GM13977 (cell line): ENCODE data around the gene VPS9D1.

Experiments used
- DNase-seq: peaks from one replicate; pipeline ENCODE4 v3.0.0; 2012; ENCODE audit warnings: low spot score
- in situ Hi-C: fragments of 300-500 bp; cut with MboI; formaldehyde crosslinking; loops from one replicate; pipeline ENCODE4 v1.12.0; 2022; ENCODE audit warnings: low sequenced_read_pairs, low pct_unique_long_range_greater_than_20kb, mixed read lengths, inconsistent platforms; ENCODE audit not compliant: unreplicated experiment
- TF ChIP-seq, protein P1 (sequence below): IDR thresholded peaks from 2 replicates; pipeline ENCODE4 v1.5.1; 2012; ENCODE audit warnings: mild to moderate bottlenecking, control low read depth; ENCODE audit not compliant: insufficient read depth; ENCODE audit errors: extremely low read depth, missing control alignments

VPS9D1 gene

DNA sequence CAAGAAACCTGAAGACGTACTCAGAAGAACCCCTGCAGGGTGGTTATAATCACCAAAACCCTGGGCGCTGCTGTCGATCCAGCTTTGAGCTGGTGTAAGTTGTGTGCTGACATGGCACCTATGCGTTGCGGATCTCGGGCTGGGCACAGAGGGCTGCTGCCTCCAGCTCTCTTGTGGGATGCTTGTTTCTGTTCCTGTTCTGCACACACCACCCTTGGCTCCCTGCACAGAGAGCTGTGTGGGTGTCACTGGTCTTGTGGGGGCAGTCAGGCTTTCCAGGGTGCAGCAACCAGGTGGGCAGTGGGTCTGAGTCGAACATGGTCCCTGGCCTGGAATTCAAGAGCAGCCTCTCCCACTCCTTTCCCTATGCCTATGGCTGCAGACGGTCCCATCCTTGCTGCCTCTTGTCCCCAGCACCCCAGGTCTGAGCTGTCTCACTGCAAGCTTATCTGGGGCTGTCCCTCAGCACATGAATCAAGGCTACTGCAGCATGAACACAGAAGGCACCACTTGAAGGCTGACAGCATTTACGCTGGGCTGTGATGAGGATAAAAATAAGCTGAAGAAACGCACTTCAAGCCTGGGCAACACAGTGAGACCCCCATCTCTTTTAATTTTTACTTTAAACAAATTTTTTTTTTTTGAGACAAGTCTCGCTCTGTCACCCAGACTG is 20.8 kb upstream of the VPS9D1 start:
- TF ChIP-seq, protein P1, sequence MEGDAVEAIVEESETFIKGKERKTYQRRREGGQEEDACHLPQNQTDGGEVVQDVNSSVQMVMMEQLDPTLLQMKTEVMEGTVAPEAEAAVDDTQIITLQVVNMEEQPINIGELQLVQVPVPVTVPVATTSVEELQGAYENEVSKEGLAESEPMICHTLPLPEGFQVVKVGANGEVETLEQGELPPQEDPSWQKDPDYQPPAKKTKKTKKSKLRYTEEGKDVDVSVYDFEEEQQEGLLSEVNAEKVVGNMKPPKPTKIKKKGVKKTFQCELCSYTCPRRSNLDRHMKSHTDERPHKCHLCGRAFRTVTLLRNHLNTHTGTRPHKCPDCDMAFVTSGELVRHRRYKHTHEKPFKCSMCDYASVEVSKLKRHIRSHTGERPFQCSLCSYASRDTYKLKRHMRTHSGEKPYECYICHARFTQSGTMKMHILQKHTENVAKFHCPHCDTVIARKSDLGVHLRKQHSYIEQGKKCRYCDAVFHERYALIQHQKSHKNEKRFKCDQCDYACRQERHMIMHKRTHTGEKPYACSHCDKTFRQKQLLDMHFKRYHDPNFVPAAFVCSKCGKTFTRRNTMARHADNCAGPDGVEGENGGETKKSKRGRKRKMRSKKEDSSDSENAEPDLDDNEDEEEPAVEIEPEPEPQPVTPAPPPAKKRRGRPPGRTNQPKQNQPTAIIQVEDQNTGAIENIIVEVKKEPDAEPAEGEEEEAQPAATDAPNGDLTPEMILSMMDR = no peak
- in situ Hi-C loops = no loop called here
- no peak for DNase-seq

DNA sequence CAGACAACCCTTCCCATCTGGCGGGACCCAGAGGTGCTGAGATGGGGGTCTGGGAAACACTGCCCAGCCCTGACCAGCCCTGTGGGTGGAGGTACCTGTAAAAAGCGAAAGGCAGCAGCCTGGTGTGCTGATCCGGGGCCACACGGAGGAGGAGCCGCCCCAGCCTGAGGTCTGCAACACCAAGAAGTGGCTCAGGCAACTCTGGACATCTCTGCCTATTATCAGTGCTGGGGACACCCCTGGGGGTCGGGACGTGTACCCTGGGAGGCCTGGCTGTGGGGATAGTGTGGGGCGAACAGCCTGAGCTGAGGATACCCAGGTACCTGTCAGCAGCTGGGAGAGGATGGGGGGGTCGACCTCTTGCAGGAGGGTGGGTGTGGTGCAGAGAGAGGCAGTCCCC is 18.7 kb upstream of the VPS9D1 start:
- DNase-seq = no peak
- TF ChIP-seq, protein P1 = no peak
- in situ Hi-C loops = no loop called here

DNA sequence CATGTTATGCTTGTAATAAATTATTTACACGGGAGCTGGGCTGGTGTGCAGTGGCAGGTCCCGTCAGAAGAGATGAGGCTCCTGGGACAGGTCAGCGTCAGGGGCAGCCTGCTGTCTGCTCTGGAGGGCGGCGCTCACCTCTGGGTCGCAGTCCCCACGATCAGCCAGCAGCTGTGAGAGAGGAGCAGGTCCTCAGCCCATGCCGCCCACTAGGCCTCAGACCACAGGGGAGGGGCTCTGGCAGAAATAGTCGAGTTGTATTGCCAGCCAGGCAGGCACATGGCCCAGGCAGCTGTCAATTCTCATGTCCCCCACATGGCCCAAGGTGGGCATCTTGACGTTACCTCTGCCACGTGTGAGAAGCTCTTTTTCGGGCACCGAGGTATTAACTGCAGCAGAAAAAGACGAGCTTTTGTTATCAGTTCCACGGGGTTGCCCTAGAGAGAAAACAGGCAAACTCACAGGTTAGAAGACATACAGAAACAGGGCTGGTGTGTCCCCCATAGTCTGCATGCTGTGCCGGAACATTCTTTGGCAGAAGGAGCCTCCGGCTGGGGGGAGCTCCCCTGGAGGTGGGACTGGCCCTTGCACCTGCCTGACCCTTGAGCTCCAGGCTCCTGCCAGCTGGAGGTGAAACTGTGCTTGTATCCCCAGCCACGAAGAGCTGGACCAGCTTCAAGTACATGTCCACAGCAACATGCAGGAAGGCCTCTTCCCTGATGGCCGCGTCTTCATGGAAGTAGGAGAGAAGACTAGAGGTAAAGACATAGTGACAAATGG is 18.0 kb upstream of the VPS9D1 start:
- TF ChIP-seq, protein P1 = no peak
- no peak for DNase-seq
- in situ Hi-C loops = no loop called here

DNA sequence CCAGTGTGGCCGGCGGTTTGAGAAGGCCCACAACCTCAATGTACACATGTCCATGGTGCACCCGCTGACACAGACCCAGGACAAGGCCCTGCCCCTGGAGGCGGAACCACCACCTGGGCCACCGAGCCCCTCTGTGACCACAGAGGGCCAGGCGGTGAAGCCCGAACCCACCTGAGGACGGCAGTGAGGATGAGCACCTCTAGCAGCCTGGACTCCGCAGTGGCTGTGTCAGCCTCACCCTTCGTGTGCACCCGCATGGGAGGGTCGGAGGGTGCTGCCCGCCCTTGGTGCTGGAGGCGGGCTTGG is 17.3 kb upstream of the VPS9D1 start:
- TF ChIP-seq, protein P1 = no peak
- in situ Hi-C loops = no loop called here
- DNase-seq = no peak

DNA sequence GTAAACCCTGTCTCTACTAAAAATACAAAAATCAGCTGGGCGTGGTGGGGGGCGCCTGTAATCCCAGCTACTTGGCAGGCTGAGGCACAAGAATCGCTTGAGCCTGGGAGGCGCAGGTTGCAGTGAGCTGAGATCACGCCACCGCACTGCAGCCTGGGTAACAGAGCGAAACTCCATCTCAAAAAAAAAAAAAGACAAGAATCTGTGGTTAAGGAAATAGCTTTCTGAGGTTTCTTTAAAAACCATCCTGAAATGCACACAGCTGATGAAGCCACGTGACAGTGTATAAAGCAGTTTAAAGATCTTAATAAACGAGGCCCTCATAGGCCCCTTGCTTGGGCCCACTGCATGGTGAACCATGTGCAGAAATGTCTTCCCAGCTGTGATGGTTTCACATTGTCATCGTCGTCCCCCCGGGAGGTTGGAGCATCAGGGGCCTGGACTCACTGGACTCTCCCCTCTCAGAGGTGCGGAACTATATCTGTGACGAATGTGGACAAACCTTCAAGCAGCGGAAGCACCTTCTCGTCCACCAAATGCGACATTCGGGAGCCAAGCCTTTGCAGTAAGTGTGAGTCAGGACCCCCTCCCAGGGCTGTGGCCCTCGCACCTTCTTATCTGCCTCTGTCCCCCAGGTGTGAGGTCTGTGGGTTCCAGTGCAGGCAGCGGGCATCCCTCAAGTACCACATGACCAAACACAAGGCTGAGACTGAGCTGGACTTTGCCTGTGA is 16.8 kb upstream of the VPS9D1 start:
- DNase-seq = no peak
- TF ChIP-seq, protein P1 = no peak
- in situ Hi-C loops = no loop called here

DNA sequence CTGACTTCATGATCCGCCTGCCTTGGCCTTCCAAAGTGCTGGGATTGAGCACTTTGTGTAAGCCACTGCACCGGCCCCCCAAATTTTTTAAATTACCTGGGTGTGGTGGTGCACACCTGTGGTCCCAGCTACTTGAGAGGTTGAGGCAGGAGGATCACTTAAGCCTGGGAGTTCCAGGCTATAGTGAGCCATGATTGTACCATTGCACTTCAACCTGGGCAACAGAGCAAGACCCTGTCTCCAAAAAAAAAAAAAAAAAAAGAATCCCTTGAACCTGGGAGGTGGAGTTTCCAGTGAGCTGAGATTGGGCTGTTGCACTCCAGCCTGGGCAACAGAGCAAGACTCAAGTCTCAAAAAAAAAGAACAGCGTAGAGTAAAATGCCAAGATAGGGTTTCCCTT is 15.9 kb upstream of the VPS9D1 start:
- in situ Hi-C loops = no loop called here
- TF ChIP-seq, protein P1 = no peak
- no peak for DNase-seq
